Stimulated activated CD8-positive, alpha-beta memory T cell treated with anti-CD3 and anti-CD28 coated beads, Interleukin-4, amount 100 ng/mL, for 48 hours (primary cell): ENCODE measurements around the gene CCDC6.
"Not testable (repeated sequence)": the region's sequence is repeated elsewhere in the genome, so short reads cannot be mapped to it uniquely, and the experiment has no call there.

Experiments used
- DNase-seq: peaks from one replicate; pipeline ENCODE4 v3.0.0-alpha.2; 2020

CCDC6 gene

GRCh38 chr10:59748834-59749233 is 157.5 kb downstream of the CCDC6 start:
- DNase-seq: no peak

GRCh38 chr10:59745163-59745650 is 161.1 kb downstream of the CCDC6 start:
- DNase-seq: no peak

GRCh38 chr10:59744762-59745161 is 161.6 kb downstream of the CCDC6 start:
- DNase-seq: not testable (repeated sequence)

GRCh38 chr10:59744156-59744555 is 162.2 kb downstream of the CCDC6 start:
- DNase-seq: not testable (repeated sequence)

GRCh38 chr10:59741583-59741982 is 164.8 kb downstream of the CCDC6 start:
- no peak for DNase-seq

GRCh38 chr10:59741048-59741447 is 165.3 kb downstream of the CCDC6 start:
- no peak for DNase-seq
